ENCODE results near the gene ACSF3. TPM values are rescaled to one million over a fixed set of nuclear protein-coding genes. Genes with fewer than 3 reads are reported as not detected.

ACSF3 gene
- total RNA-seq, 6 experiments from 2014 or later: 18.4 to 24.2 (median 21.2) TPM

DNA sequence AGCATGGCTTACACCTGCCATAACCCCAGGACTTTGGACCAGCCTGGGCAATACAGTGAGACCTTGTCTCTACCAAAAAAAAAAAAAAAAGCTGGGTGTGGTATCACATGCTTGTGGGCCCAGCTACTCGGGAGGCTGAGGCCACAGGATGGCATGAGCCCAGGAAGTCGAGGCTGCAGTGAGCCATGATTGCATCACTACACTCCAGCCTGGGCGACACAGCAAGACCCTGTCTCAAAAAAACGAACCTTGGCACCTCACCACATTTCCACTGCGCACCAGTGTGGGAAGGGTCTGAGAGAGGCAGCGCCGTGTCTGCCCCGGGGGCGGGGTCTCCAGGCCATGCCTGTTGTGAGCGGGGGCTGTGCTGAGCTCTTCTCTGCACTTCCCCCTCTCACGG lies 6.3 kb downstream of the ACSF3 start:
- no peak overlapping the region for H3K4me3 Mint-ChIP-seq
- DNase-seq: no peak
- peaks cover 10% of the 10 kb centered on the region for H3K4me1 Mint-ChIP-seq (ENCODE audit: low read depth)
- H3K9me3 Mint-ChIP-seq: no peaks in the 10 kb centered on the region
- no peak overlapping the region for H3K27ac Mint-ChIP-seq
- TF ChIP-seq, protein P1, sequence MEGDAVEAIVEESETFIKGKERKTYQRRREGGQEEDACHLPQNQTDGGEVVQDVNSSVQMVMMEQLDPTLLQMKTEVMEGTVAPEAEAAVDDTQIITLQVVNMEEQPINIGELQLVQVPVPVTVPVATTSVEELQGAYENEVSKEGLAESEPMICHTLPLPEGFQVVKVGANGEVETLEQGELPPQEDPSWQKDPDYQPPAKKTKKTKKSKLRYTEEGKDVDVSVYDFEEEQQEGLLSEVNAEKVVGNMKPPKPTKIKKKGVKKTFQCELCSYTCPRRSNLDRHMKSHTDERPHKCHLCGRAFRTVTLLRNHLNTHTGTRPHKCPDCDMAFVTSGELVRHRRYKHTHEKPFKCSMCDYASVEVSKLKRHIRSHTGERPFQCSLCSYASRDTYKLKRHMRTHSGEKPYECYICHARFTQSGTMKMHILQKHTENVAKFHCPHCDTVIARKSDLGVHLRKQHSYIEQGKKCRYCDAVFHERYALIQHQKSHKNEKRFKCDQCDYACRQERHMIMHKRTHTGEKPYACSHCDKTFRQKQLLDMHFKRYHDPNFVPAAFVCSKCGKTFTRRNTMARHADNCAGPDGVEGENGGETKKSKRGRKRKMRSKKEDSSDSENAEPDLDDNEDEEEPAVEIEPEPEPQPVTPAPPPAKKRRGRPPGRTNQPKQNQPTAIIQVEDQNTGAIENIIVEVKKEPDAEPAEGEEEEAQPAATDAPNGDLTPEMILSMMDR (IDR thresholded peaks at IDR 0.05): no peak
- no peaks in the 10 kb centered on the region for H3K36me3 Mint-ChIP-seq (ENCODE audit: low read depth)
- peaks cover 6% of the 10 kb centered on the region; the same call in 1 of the 2 replicates for H3K27me3 Mint-ChIP-seq (ENCODE audit: insufficient read depth)

DNA sequence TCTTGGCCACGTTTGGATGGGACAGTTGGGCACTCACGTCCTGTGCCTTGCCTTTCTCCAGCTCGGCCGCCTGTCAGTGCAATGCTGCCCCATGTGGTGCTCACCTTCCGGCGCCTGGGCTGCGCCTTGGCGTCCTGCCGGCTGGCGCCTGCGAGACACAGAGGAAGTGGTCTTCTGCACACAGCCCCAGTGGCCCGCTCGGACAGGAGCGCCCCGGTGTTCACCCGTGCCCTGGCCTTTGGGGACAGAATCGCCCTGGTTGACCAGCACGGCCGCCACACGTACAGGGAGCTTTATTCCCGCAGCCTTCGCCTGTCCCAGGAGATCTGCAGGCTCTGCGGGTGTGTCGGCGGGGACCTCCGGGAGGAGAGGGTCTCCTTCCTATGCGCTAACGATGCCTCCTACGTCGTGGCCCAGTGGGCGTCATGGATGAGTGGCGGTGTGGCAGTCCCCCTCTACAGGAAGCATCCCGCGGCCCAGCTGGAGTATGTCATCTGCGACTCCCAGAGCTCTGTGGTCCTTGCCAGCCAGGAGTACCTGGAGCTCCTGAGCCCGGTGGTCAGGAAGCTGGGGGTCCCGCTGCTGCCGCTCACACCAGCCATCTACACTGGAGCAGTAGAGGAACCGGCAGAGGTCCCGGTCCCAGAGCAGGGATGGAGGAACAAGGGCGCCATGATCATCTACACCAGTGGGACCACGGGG lies 7.1 kb downstream of the ACSF3 start:
- Mint-ChIP-seq H3K27me3 (ENCODE audit: insufficient read depth) (peaks cover 6% of the 10 kb centered on the region; the same call in 1 of the 2 replicates), H3K9me3 (no peaks in the 10 kb centered on the region), H3K4me1 (ENCODE audit: low read depth) (peaks cover 5% of the 10 kb centered on the region; the same call in 1 of the 2 replicates), H3K4me3 (no peak overlapping the region), H3K27ac (no peak overlapping the region), H3K36me3 (ENCODE audit: low read depth) (no peaks in the 10 kb centered on the region)
- DNase-seq: no peak
- TF ChIP-seq, protein P1 (IDR thresholded peaks at IDR 0.05): no peak

DNA sequence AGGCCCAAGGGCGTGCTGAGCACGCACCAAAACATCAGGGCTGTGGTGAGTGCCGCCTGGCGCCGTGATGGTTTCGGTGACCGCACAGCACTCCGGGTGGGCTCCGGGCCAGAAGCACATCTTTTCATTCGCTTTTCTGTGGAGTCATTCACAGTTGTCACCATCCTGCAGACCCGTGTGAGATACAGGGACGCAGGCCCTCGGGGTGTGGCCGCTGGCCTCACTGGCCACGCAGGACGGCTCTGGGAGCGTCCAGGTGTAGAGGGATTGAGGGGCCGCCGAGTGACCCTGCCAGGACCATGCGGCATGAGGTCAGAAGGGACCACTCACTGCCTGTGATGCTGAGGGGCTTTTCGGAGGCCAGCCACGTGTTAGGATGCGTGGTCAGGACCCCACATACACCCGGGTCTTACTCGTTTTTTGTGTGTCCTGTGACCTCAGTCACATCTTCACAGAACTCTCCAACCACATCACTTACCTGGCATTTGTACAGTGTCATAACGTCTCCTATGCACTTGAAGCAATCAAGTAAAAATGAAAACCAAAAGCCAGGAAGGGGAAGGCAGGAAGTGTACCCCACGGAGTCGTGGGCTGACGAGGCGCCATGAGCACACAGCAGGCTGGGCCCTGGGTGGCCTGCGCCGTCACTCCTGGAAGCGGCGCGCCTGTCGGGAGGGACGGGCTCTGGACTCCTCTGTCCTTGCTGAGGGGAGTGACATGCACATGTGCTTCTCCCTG lies 7.8 kb downstream of the ACSF3 start:
- no peaks in the 10 kb centered on the region for H3K36me3 Mint-ChIP-seq (ENCODE audit: low read depth)
- H3K27me3 Mint-ChIP-seq (ENCODE audit: insufficient read depth): peaks cover 3% of the 10 kb centered on the region; the same call in 1 of the 2 replicates
- no peak for DNase-seq
- H3K4me1 Mint-ChIP-seq (ENCODE audit: low read depth): peaks cover 5% of the 10 kb centered on the region; the same call in 1 of the 2 replicates
- no peaks in the 10 kb centered on the region for H3K9me3 Mint-ChIP-seq
- no peak overlapping the region for H3K27ac Mint-ChIP-seq
- TF ChIP-seq, protein P1 (IDR thresholded peaks at IDR 0.05): no peak
- no peak overlapping the region for H3K4me3 Mint-ChIP-seq

DNA sequence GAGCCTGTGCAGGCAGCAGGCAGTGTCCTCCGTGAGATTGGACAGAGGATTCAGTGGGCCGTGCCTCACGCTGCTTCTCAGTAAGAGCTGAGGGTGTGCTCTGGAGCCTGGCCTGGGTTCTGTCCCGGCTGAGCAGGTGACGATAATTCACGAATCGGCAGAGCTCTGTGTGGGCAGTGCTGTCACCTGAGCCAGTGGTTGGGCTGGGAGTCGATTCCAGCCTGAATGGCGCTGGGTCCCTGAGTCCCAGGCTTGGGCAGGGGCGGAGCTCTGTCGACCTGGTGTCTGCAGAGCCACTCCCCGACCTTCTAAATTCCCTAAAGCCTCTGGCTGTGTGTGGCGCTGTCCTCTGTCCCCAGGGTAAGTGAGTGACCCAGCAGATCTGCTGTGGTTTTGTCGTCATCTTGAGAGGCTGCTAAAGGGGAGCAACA lies 8.4 kb downstream of the ACSF3 start:
- no peak overlapping the region for H3K4me3 Mint-ChIP-seq
- no peak for DNase-seq
- H3K27ac Mint-ChIP-seq: no peak overlapping the region
- H3K36me3 Mint-ChIP-seq (ENCODE audit: low read depth): 0 out of 2 replicates have a peak, but pooled peaks cover under 1% of the 10 kb centered on the region
- TF ChIP-seq, protein P1 (IDR thresholded peaks at IDR 0.05): no peak
- H3K27me3 Mint-ChIP-seq (ENCODE audit: insufficient read depth): peaks cover 3% of the 10 kb centered on the region; the same call in 1 of the 2 replicates
- peaks cover 5% of the 10 kb centered on the region; the same call in 1 of the 2 replicates for H3K4me1 Mint-ChIP-seq (ENCODE audit: low read depth)
- no peaks in the 10 kb centered on the region for H3K9me3 Mint-ChIP-seq

DNA sequence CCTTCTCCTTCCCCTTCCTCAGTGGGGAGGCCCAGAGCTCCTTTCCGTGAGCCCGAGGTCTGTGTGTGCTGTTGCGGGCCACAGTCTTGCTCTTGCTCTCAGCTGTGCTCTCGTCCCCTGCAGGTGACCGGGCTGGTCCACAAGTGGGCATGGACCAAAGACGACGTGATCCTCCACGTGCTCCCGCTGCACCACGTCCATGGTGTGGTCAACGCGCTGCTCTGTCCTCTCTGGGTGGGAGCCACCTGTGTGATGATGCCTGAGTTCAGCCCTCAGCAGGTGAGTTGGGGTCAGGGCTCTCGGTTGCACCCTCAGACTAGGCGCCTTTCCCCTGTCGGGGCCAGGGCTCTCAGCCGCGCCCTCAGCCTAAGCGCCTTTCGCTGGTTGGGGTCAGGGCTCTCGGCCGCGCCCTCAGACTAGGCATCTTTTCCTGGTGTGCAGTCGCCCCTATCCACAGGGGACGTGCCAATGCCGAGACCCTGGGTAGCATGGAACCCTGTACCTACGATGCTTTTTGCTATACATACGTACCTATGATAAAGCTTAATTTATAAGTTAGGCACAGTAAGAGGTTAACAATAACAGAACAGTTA lies 8.9 kb downstream of the ACSF3 start:
- no peaks in the 10 kb centered on the region for H3K9me3 Mint-ChIP-seq

More for the DNA sequence above, 8.9 kb downstream of the ACSF3 start:
- Mint-ChIP-seq H3K4me3 (no peak overlapping the region), H3K4me1 (ENCODE audit: low read depth) (peaks cover 5% of the 10 kb centered on the region; the same call in 1 of the 2 replicates), H3K27ac (no peak overlapping the region), H3K36me3 (ENCODE audit: low read depth) (peaks cover 5% of the 10 kb centered on the region), H3K27me3 (ENCODE audit: insufficient read depth) (peaks cover 2% of the 10 kb centered on the region; the same call in 1 of the 2 replicates)
- TF ChIP-seq, protein P1 (IDR thresholded peaks at IDR 0.05): no peak
- DNase-seq: no peak

All from HFFc6 (cell line).